Fibroblast of the aortic adventitia (primary cell): ENCODE results near the gene UGT1A6. TPM values are rescaled to one million over a fixed set of nuclear protein-coding genes. Genes with fewer than 3 reads are reported as not detected.
"Not testable (repeated sequence)": the region's sequence is repeated elsewhere in the genome, so short reads cannot be mapped to it uniquely, and the experiment has no call there.

Experiments used
- DNase-seq: peaks from one replicate; pipeline ENCODE4 v3.0.0-alpha.2; 2010; ENCODE audit warnings: low read depth
- H3K4me3 ChIP-seq: 2 replicates; pipeline ENCODE4 v1.5.1; 2011; ENCODE audit warnings: low read depth, mild to moderate bottlenecking, control low read depth, low read length, moderate library complexity
- total RNA-seq: library from RNA; depleted of rRNA; stranded (reverse); fragments of >200 nt; gene quantifications from 2 replicates; pipeline ENCODE4 v1.2.3, GENCODE V29; 2012; ENCODE audit warnings: low replicate concordance
- TF ChIP-seq, protein P1 (sequence below): IDR thresholded peaks from 2 replicates; pipeline ENCODE4 v1.5.1; 2011; ENCODE audit warnings: mild to moderate bottlenecking, low read length, control low read depth, inconsistent platforms; ENCODE audit not compliant: insufficient read depth

UGT1A6 gene
- total RNA-seq, result 0.09 TPM in 1 of 2 replicates, not detected in the other

DNA sequence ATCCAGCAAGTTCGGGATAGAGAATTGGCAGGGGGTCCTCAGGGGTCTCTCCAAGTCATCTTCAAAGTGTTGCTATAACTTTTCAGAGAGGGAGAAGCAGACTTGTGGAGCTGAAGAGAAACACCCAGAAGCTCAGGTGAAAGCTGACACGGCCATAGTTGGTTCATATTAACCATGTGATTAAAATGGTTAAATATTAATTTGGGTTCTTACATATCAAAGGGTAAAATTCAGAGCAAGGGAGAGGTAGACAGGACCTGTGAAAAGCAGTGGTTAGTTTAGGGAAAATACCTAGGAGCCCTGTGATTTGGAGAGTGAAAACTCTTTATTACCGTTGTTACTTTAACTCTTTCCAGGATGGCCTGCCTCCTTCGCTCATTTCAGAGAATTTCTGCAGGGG, at the start of gene UGT1A6:
TSS of gene UGT1A6 (plus strand) at position 243 of the 400 bp plus-strand sequence. CDS start at position 358, 115 bp downstream.
- H3K4me3 ChIP-seq, result no peak within 1 kb of the TSS
- TF ChIP-seq, protein P1, sequence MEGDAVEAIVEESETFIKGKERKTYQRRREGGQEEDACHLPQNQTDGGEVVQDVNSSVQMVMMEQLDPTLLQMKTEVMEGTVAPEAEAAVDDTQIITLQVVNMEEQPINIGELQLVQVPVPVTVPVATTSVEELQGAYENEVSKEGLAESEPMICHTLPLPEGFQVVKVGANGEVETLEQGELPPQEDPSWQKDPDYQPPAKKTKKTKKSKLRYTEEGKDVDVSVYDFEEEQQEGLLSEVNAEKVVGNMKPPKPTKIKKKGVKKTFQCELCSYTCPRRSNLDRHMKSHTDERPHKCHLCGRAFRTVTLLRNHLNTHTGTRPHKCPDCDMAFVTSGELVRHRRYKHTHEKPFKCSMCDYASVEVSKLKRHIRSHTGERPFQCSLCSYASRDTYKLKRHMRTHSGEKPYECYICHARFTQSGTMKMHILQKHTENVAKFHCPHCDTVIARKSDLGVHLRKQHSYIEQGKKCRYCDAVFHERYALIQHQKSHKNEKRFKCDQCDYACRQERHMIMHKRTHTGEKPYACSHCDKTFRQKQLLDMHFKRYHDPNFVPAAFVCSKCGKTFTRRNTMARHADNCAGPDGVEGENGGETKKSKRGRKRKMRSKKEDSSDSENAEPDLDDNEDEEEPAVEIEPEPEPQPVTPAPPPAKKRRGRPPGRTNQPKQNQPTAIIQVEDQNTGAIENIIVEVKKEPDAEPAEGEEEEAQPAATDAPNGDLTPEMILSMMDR, result no peak
- no peak for DNase-seq

DNA sequence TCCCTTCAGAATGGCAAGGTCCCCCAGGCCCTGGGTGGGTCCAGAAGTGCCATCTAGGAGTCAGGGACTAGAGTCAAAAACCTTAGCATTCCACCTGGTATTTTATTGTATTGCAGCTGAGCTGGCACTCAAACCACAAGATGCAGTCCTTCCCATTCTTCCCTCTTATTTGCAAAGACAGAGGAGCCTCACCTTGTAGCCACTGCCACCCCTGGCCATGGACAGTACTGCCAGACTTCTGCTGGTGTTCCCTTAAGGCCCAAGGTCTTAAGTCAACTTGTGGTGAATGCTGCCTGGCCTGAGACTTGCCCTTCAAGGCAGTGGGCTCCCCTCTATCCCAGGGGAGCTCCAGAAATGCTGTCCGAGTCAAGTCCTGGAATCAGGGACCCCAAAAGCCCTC, 49.6 kb upstream of the UGT1A6 start:
- H3K4me3 ChIP-seq, result no peak overlapping the region
- TF ChIP-seq, protein P1, result peak; percentile 14
- peak; percentile 2 for DNase-seq

DNA sequence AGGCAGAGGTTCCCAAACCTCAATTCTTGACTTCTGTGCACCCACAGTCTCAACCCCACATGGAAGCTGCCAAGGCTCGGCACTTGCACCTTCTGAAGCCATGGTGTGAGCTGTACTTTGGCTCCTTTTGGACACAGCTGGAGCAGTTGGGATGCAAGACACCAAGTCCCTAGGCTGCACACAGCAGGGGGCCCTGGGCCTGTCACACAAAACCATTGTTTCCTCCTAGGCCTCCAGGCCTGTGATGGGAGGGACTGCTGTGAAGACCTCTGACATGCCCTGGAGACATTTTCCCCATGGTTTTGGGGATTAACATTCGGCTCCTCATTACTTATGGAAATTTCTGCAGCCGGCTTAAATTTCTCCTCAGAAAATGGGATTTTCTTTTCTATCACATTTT, 46.7 kb upstream of the UGT1A6 start:
- H3K4me3 ChIP-seq, DNase-seq: not testable (repeated sequence)

DNA sequence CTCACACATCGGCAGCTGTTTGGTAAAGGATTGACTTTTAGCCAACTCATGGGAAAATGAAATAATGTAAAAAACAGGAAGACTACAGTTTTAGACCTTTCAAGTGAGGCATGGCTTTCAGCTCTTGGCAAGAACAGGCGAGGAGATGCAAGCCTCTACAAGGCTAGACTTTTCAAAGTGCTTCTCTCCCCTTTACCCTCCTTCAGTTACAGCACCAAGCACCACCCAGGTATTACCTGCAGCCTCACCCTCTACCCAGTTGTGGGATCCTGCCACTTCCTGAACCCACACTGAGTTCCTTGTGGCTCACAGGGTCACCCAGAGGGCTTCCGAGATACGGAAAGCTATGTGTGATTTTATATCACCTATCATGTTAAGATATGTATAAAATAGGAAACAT, 41.7 kb upstream of the UGT1A6 start:
- TF ChIP-seq, protein P1, result no peak
- DNase-seq, result no peak
- no peak overlapping the region for H3K4me3 ChIP-seq

DNA sequence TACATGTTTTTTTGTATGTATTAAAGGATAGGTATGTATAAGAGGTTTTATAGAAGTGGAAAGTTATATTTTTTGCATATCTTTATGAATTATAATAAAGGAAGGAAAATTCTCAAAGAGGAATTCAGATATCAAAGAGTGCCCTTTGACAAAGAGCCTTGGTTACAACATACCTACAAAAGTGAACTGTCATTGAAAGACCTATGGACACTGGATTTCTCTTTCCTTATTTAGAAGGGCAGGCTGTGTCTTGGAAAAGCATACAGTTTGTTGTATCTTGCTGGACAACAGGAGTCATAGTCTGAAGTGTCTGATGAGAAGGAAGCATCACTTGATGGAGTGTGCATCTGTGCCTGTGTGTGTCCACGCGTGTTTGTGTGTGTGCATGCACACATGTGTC, 41.3 kb upstream of the UGT1A6 start:
- H3K4me3 ChIP-seq, result no peak overlapping the region
- DNase-seq, result no peak
- TF ChIP-seq, protein P1, result no peak

DNA sequence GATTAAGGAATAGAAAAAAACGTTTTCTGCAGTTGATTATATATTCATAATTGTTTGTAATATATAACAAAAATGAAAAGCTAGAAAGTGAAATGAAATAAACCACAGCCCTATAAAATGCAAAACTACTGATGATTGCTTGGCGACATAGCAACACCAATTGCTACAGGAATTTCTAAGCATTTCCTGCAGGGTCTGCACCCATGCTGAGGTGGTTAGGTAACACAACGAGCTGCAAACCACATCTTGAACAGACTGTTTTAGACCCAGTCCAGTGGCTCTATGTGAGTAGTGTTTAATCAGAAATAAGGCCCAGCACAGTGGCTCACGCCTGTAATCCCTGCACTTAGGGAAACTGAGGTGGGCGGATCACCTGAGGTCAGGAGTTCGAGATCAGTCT, 38.2 kb upstream of the UGT1A6 start:
- no peak overlapping the region for H3K4me3 ChIP-seq

DNA sequence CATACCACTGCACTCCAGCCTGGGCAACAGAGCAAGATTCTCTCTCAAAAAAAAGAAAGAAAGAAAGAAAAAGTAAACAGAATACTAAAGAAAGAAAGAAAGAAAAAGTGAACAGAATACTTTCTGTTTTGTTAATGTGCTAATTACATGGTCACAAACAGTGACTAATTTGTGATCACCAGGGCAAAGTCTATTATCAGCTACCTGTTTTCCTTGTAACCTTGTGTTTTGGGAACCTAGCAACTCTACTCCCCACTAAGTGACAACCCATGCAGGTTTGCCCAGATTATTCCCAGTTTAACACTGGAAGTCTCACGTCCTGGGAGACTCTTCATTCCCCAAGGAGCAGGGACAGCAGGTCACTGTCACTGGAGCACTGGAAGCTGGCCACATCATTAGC, 37.6 kb upstream of the UGT1A6 start:
- TF ChIP-seq, protein P1, result no peak
- no peak for DNase-seq
- H3K4me3 ChIP-seq, result no peak overlapping the region

More for the DNA sequence above, 38.2 kb upstream of the UGT1A6 start:
- no peak for DNase-seq
- TF ChIP-seq, protein P1, result no peak

DNA sequence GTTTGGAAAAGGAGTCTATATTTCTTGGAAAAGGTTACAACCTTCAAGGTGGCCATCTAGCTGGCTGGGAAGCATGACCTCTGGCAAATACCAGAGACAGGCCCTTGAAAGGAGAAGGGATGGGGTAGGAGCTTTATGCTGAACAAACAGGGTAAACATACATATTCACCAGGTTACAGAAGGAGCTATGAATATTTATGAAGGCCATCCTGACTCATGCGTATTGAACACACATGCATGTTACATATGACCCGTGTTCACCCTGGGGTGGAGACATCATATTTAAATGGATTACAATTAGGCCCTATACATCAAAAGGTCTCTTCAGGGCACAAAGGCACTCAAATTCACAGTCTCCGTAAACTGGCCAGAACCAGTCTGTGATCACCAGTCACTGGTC, 36.7 kb upstream of the UGT1A6 start:
- DNase-seq, H3K4me3 ChIP-seq: not testable (repeated sequence)
